Coronary artery (tissue), 2 donors: ENCODE results near the gene TCF21.
A peak's percentile ranks its signal among the peaks of the same experiment; 100 is the strongest.
"Not testable (repeated sequence)": the region's sequence is repeated elsewhere in the genome, so short reads cannot be mapped to it uniquely, and the experiment has no call there.

Experiments
- DNase-seq: peaks from one replicate; pipeline ENCODE4 v3.0.0-alpha.2; 2017; ENCODE audit warnings: low spot score
- H3K27ac ChIP-seq, 2 donors: fragments of 200-600 bp; sonication (generic); one replicate each; pipeline ENCODE4 v1.5.1; 2016 to 2019
- H3K4me3 ChIP-seq: fragments of 200-600 bp; sonication (generic); 2 replicates; pipeline ENCODE4 v1.5.1; 2016; ENCODE audit warnings: mild to moderate bottlenecking, moderate library complexity
- TF ChIP-seq, protein P1 (sequence below): fragments of 200-600 bp; sonication (generic); IDR thresholded peaks from one replicate; pipeline ENCODE4 v1.5.1; 2019; ENCODE audit warnings: antibody characterized with exemption

TCF21 gene

DNA sequence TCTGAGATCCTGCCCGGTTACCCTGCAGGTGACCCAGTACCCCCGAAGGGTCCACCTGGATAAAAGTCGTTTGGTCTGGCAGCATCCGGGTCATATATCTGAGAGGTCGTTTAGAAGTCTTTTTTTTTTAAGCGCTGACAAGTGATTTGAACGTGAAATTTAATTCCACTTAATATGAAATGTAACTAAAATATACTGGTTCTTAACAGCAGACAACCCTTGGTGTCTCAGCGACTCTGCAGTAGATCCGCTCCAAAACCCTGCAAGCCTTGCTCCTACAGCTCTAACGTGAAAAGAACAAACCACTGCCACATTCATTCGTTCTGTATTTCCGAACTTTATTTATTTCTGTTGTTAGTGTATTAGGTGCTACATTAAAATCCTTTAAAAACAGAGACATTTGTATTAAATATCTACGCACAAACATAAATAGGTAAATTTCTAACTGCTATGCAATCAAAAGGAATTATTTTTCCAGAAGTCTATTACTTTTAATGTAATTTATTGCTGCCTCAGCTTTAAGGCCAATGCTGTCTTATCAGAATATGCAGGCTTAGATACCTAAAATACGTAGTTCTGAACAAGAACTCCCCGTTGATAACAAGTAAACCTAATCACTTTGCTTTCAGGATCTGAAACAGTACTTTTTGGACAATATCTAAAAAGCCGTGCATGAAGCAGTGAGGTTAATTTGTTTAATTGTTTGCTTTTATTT is 33.5 kb upstream of the TCF21 start:
- TF ChIP-seq, protein P1, sequence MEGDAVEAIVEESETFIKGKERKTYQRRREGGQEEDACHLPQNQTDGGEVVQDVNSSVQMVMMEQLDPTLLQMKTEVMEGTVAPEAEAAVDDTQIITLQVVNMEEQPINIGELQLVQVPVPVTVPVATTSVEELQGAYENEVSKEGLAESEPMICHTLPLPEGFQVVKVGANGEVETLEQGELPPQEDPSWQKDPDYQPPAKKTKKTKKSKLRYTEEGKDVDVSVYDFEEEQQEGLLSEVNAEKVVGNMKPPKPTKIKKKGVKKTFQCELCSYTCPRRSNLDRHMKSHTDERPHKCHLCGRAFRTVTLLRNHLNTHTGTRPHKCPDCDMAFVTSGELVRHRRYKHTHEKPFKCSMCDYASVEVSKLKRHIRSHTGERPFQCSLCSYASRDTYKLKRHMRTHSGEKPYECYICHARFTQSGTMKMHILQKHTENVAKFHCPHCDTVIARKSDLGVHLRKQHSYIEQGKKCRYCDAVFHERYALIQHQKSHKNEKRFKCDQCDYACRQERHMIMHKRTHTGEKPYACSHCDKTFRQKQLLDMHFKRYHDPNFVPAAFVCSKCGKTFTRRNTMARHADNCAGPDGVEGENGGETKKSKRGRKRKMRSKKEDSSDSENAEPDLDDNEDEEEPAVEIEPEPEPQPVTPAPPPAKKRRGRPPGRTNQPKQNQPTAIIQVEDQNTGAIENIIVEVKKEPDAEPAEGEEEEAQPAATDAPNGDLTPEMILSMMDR: no peak
- no peak overlapping the region for H3K27ac ChIP-seq
- H3K4me3 ChIP-seq: peak overlapping the region; percentile 53
- DNase-seq: no peak

DNA sequence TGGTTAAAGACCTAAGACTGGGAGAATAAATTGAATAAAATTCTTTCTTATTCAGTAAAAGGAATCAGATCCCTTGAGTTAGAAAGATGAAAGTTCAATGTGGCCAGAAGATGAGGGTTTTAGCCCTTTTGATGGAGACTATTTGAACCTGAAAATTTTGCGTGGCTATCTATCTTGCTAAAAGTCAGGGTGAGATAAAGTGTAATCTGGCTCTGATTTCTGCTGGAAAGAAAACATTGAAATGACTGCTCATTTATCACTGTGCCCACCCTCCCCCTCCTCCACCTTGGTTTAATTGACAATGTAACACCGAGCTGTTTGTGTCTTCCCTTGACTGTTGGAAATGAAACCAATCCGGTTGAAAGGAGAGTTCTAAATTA is 32.9 kb upstream of the TCF21 start:
- TF ChIP-seq, protein P1: no peak
- no peak overlapping the region for H3K27ac ChIP-seq
- no peak for DNase-seq
- H3K4me3 ChIP-seq: no peak overlapping the region

DNA sequence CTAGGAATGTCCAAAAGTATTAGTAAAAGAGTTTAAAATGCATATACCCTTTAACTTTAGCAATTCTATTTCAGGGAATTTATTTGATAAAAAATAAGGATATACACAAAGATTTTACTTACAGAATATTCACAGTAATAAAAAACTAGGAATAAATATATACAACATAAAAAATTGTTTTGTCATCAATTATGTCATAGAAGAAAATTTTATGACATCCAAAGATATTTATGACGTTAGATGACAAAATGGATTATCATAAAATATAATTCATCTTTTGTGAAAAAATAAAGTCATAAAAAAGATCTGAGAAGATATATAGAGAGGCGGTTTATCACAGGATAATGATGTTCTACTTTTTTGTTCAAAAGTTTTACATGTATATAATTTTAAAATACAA is 32.0 kb upstream of the TCF21 start:
- TF ChIP-seq, protein P1: no peak
- no peak overlapping the region for H3K27ac ChIP-seq
- no peak overlapping the region for H3K4me3 ChIP-seq
- DNase-seq: no peak

DNA sequence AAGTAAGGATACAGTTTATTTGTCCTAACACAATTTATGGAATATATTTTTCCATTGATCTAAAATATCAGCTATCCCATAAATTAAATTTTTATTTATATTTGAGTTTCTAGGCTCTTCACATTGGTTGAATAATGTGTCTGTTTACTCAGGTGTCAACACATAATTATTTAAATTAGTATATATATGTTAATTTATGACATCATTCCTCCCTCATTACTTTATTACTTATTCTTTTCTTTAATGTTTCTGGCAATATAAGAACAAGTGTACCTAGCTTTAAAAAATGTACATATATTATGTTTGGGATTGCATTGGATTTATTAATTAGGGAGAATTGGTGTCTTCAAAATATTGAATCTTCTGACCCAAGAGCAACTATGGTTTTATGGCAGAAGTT is 31.2 kb upstream of the TCF21 start:
- TF ChIP-seq, protein P1: no peak
- DNase-seq: no peak
- Histone ChIP-seq H3K27ac (no peak overlapping the region), H3K4me3 (no peak overlapping the region)

DNA sequence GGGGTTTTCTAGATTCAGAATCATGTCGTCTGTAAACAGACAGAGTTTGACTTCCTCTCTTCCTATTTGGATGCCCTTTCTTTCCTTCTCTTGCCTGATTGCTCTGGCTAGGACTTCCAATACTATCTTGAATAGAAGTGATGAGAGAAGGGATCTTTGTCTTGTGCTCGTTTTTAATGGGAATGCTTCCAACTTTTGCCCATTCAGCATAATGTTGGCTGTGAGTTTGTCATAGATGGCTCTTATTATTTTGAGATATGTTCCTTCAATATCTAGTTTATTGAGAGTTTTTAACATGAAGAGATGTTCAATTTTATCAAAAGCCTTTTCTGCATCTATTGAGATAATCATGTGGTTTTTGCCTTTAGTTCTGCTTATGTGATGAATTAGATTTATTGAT is 27.6 kb upstream of the TCF21 start:
- not testable (repeated sequence) for H3K4me3 ChIP-seq, H3K27ac ChIP-seq, DNase-seq

DNA sequence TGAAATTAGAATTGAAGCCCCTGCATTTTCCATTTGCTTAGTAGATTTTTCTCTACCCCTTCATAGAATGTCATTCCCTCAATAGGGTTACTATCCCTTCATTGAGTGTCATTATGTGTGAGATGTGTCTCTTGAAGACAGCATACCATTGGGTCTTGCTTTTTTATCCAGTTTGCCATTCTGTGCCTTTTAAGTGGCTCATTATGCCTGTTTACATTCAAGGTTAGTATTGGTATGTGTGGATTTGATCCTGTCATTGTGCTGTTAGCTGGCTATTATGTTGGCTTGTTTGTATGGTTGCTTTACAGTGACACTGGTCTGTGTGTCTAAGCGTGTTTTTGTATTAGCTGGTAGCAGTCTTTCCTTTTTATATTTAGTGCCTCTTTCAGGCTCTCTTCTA is 25.7 kb upstream of the TCF21 start:
- DNase-seq: no peak
- H3K4me3 ChIP-seq: no peak overlapping the region
- H3K27ac ChIP-seq: no peak overlapping the region
- TF ChIP-seq, protein P1: no peak

DNA sequence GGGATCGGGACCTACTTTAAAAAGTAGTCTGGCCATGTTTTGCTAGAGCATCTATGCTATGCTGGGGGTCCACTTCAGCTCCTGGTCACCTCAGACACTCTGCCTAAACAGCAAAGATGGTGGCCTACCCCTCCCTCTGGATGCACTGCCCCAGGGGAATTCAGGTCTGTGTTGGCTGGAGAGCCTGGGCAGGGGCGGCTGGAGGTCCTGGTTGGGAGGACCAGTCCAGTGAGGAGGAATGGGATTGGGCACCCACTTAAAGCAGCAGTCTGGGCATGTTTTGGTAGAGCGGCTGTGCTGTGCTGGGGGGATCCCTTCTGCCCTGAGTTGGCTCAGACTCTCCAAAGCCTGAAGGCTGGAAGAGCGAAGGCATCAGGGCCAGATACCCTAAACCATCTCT is 23.2 kb upstream of the TCF21 start:
- DNase-seq: no peak
- H3K4me3 ChIP-seq: no peak overlapping the region
- TF ChIP-seq, protein P1: no peak
- H3K27ac ChIP-seq: no peak overlapping the region
